CD4-positive, CD25-positive, alpha-beta regulatory T cell (primary cell): Measurements from ENCODE around the gene TTC19. TPM values are rescaled to one million over a fixed set of nuclear protein-coding genes. Genes with fewer than 3 reads are reported as not detected.

Experiments used
- polyA plus RNA-seq, 4 donors: library from polyadenylated mRNA; unstranded; fragments of 300-500 nt; fragmentation: Illumina TruSeq; gene quantifications; one replicate each; pipeline ENCODE4 v1.2.3, GENCODE V29; 2021
- total RNA-seq: library from RNA; stranded (reverse); gene quantifications from one replicate; pipeline ENCODE4 v1.2.3, GENCODE V29; 2022

Gene TTC19
- total and polyA plus RNA-seq, 5 donors from 2014 or later = 28.7 to 44.3 (median 29.2) TPM

Other genes with a start within 250 kb of the TTC19 start
- gene ADORA2B, start 54.7 kb upstream of the TTC19 start, total RNA-seq = not detected
- gene ADORA2B, start 54.7 kb upstream of the TTC19 start, polyA plus RNA-seq = under 1 TPM in 3 of 4 donors, not detected in 1; 0.18 to 0.99 (median 0.39) TPM
- gene ZSWIM7, start 120 bp upstream of the TTC19 start, total RNA-seq = 11.6 TPM
- gene ZSWIM7, start 120 bp upstream of the TTC19 start, polyA plus RNA-seq = 10 to 100 TPM; 43.5 to 55.2 (median 51.2) TPM
- 216 TPM for gene NCOR1, start 215.7 kb downstream of the TTC19 start, total RNA-seq
- gene NCOR1, start 215.7 kb downstream of the TTC19 start, polyA plus RNA-seq = 10 to 100 TPM; 65.8 to 68.7 (median 67.0) TPM
- 59.4 TPM for gene PIGL, start 217.4 kb downstream of the TTC19 start, total RNA-seq
- 10 to 100 TPM in 3 of 4 donors, 1 to 10 TPM in 1; 8.7 to 12.0 (median 11.5) TPM for gene PIGL, start 217.4 kb downstream of the TTC19 start, polyA plus RNA-seq